PC-3 (cell line): ENCODE data around the gene TLN1. TPM values are rescaled to one million over a fixed set of nuclear protein-coding genes. Genes with fewer than 3 reads are reported as not detected.

Source experiments
- ATAC-seq: fragments of 200-7000 bp; cut with Tn5 transposase; 2 replicates; pipeline ENCODE4 v1.9.1; 2020; ENCODE audit warnings: mild to moderate bottlenecking, moderate library complexity
- BruUV-seq: library from RNA; stranded (reverse); fragments of 400-500 nt; replicated peaks from 2 replicates; lab custom pipeline; 2021; lab: Mats Ljungman, UMichigan
- CTCF ChIA-PET: fragments of 300-600 bp; sonication (Branson Sonifier 250); formaldehyde crosslinking; loops from one replicate; lab custom pipeline; 2022; ENCODE audit warnings: antibody characterized with exemption; lab: Charles Lee
- POLR2A ChIA-PET: fragments of 300-600 bp; sonication (Branson Sonifier 250); formaldehyde crosslinking; loops from one replicate; lab custom pipeline; 2022; ENCODE audit warnings: antibody characterized with exemption; ENCODE audit not compliant: unreplicated experiment; lab: Charles Lee
- DNase-seq: peaks from one replicate; pipeline ENCODE4 v3.0.0-alpha.2; 2015
- H2AFZ ChIP-seq: fragments of 300-600 bp; sonication (generic); 2 replicates; pipeline ENCODE4 v1.6.0; 2016; ENCODE audit warnings: antibody characterized with exemption, low read length
- H3F3A ChIP-seq: fragments of 300-600 bp; sonication (generic); one replicate; pipeline ENCODE4 v1.6.0; 2017; ENCODE audit warnings: antibody characterized with exemption, low read length, control low read depth, mild to moderate bottlenecking; ENCODE audit not compliant: unreplicated experiment
- H3K27ac ChIP-seq: fragments of 300-600 bp; sonication (generic); 2 replicates; pipeline ENCODE4 v1.5.1; 2016; ENCODE audit warnings: mild to moderate bottlenecking, low read length
- H3K27me3 ChIP-seq: fragments of 300-600 bp; sonication (generic); 2 replicates; pipeline ENCODE4 v1.6.1; 2016; ENCODE audit warnings: low read length, mixed read lengths
- H3K36me3 ChIP-seq: fragments of 300-600 bp; sonication (generic); 2 replicates; pipeline ENCODE4 v1.6.1; 2016; ENCODE audit warnings: low read depth, mixed run types, low read length, mixed read lengths
- H3K4me1 ChIP-seq: fragments of 300-600 bp; sonication (generic); 2 replicates; pipeline ENCODE4 v1.5.1; 2016; ENCODE audit warnings: low read length; ENCODE audit not compliant: insufficient read depth
- H3K4me2 ChIP-seq: fragments of 300-600 bp; sonication (generic); 2 replicates; pipeline ENCODE4 v1.6.0; 2016; ENCODE audit warnings: low read length
- H3K4me3 ChIP-seq: fragments of 300-600 bp; sonication (generic); 2 replicates; pipeline ENCODE4 v1.5.1; 2016; ENCODE audit warnings: mild to moderate bottlenecking, low read length, mixed read lengths
- H3K79me2 ChIP-seq: fragments of 300-600 bp; sonication (generic); 2 replicates; pipeline ENCODE4 v1.6.1; 2017; ENCODE audit warnings: low read length, mixed read lengths
- H3K9ac ChIP-seq: fragments of 300-600 bp; sonication (generic); 2 replicates; pipeline ENCODE4 v1.6.0; 2016; ENCODE audit warnings: mild to moderate bottlenecking, low read length
- H3K9me2 ChIP-seq: fragments of 300-600 bp; sonication (generic); replicated peaks from 2 replicates; pipeline ENCODE4 v1.6.1; 2016; ENCODE audit warnings: mixed run types, low read length, mixed read lengths
- H3K9me3 ChIP-seq: fragments of 300-600 bp; sonication (generic); 2 replicates; pipeline ENCODE4 v1.6.1; 2016; ENCODE audit warnings: low read length, mixed read lengths
- H4K20me1 ChIP-seq: fragments of 300-600 bp; sonication (generic); 2 replicates; pipeline ENCODE4 v1.6.1; 2016; ENCODE audit warnings: low read length, mixed read lengths
- CTCF ChIP-seq: fragments of 300-600 bp; sonication (generic); conservative IDR thresholded peaks from 2 replicates; pipeline ENCODE4 v1.5.1; 2017; ENCODE audit warnings: antibody characterized with exemption, low read depth, mild to moderate bottlenecking, low read length
- EZH2 ChIP-seq: fragments of 300-600 bp; sonication (generic); IDR thresholded peaks from one replicate; pipeline ENCODE4 v1.6.1; 2017; ENCODE audit warnings: antibody characterized with exemption, mild to moderate bottlenecking, low read length; ENCODE audit not compliant: unreplicated experiment
- EZH2phosphoT487 ChIP-seq: fragments of 300-600 bp; sonication (generic); IDR thresholded peaks from 2 replicates; pipeline ENCODE4 v1.6.1; 2018; ENCODE audit warnings: mild to moderate bottlenecking, antibody characterized with exemption, low read length, borderline replicate concordance
- intact Hi-C: fragments of 100-400 bp; cut with micrococcal nuclease; formaldehyde crosslinking; loops from 2 replicates; pipeline ENCODE4 v1.9.0; 2023
- total RNA-seq: library from RNA; depleted of rRNA; stranded (reverse); fragments of >200 nt; gene quantifications from 2 replicates; pipeline ENCODE4 v1.2.3, GENCODE V29; 2014

The TLN1 gene
- total RNA-seq, 1 experiment from 2014 or later = 118 TPM

DNA sequence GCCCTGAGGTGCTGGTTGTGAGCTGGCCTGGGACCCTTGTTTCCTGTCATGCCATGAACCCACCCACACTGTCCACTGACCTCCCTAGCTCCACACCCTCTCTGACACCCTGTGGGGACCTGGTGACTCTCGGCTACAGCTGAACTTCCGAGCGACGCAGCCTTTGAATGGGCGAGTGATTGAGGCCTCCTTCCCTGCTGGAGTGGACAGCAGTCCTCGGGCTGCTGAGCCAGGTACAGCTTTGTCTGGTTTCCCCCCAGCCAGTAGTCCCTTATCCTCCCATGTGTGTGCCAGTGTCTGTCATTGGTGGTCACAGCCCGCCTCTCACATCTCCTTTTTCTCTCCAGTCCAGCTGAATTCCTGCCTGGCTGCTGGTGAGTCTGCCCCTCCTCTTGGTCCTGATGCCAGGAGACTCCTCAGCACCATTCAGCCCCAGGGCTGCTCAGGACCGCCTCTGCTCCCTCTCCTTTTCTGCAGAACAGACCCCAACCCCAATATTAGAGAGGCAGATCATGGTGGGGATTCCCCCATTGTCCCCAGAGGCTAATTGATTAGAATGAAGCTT, 52.1 kb downstream of the TLN1 start:
- no peaks in the 10 kb centered on the region for H3K79me2 ChIP-seq
- BruUV-seq = no TSS peak
- intact Hi-C loops = no loop called here
- no peak overlapping the region for H2AFZ ChIP-seq
- ChIA-PET POLR2A (no interaction called here), CTCF (no interaction called here)
- H3F3A ChIP-seq = no peaks in the 10 kb centered on the region
- TF ChIP-seq EZH2phosphoT487 (no peak), EZH2 (no peak), CTCF (no peak)
- DNase-seq = no peak
- H3K9me3 ChIP-seq = no peaks in the 10 kb centered on the region
- no peak overlapping the region for H3K4me3 ChIP-seq
- H3K27me3 ChIP-seq = no peaks in the 10 kb centered on the region
- no peak overlapping the region for H3K27ac ChIP-seq
- no peaks in the 10 kb centered on the region for H3K36me3 ChIP-seq
- H4K20me1 ChIP-seq = no peaks in the 10 kb centered on the region
- H3K9me2 ChIP-seq = no peaks in the 10 kb centered on the region
- ATAC-seq = no peak
- H3K4me1 ChIP-seq = no peaks in the 10 kb centered on the region
- H3K4me2 ChIP-seq = no peak overlapping the region
- no peak overlapping the region for H3K9ac ChIP-seq

DNA sequence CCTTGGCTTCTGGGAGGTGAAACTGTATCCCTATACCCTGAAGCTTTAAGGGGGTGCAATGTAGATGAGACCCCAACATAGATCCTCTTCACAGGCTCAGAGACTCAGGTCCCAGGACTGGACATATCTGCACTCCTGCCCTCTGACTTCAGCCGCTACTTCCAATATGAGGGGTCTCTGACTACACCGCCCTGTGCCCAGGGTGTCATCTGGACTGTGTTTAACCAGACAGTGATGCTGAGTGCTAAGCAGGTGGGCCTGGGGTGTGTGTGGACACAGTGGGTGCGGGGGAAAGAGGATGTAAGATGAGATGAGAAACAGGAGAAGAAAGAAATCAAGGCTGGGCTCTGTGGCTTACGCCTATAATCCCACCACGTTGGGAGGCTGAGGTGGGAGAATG, 52.9 kb downstream of the TLN1 start:
- H3K79me2 ChIP-seq = no peaks in the 10 kb centered on the region
- no TSS peak for BruUV-seq
- no peak for ATAC-seq
- H3K27ac ChIP-seq = no peak overlapping the region
- no peak overlapping the region for H3K4me2 ChIP-seq
- ChIA-PET POLR2A (no interaction called here), CTCF (no interaction called here)
- no peak for TF ChIP-seq EZH2phosphoT487
- intact Hi-C loops = no loop called here
- H3K27me3 ChIP-seq = no peaks in the 10 kb centered on the region
- no peak for DNase-seq
- no peaks in the 10 kb centered on the region for H4K20me1 ChIP-seq
- no peaks in the 10 kb centered on the region for H3K4me1 ChIP-seq
- H3F3A ChIP-seq = no peaks in the 10 kb centered on the region
- no peak overlapping the region for H2AFZ ChIP-seq
- H3K9me2 ChIP-seq = no peaks in the 10 kb centered on the region
- H3K9ac ChIP-seq = no peak overlapping the region
- no peak overlapping the region for H3K4me3 ChIP-seq
- no peaks in the 10 kb centered on the region for H3K36me3 ChIP-seq
- H3K9me3 ChIP-seq = no peaks in the 10 kb centered on the region

DNA sequence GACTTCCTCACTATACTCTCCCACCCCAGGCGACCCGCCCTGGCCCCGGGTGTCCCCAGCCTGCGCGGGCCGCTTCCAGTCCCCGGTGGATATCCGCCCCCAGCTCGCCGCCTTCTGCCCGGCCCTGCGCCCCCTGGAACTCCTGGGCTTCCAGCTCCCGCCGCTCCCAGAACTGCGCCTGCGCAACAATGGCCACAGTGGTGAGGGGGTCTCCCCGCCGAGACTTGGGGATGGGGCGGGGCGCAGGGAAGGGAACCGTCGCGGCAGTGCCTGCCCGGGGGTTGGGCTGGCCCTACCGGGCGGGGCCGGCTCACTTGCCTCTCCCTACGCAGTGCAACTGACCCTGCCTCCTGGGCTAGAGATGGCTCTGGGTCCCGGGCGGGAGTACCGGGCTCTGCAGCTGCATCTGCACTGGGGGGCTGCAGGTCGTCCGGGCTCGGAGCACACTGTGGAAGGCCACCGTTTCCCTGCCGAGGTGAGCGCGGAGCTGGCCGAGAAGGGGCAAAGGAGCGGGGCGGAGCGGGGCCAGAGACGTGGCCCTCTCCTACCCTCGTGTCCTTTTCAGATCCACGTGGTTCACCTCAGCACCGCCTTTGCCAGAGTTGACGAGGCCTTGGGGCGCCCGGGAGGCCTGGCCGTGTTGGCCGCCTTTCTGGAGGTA, 56.1 kb downstream of the TLN1 start:
- H3K9ac ChIP-seq = no peak overlapping the region
- H2AFZ ChIP-seq = no peak overlapping the region
- no peaks in the 10 kb centered on the region for H3K27me3 ChIP-seq
- H4K20me1 ChIP-seq = no peaks in the 10 kb centered on the region
- H3K4me1 ChIP-seq = peaks cover 6% of the 10 kb centered on the region; the same call in 1 of the 2 replicates
- H3K27ac ChIP-seq = no peak overlapping the region
- DNase-seq (no peak), ATAC-seq (peak; percentile 35; the same call in 1 of the 2 replicates)
- H3K9me3 ChIP-seq = no peaks in the 10 kb centered on the region
- no TSS peak for BruUV-seq
- ChIA-PET POLR2A (no interaction called here), CTCF (interaction anchor here (0.6 kb wide), 1 partner anchor 1649 kb away, joined by 3 read pairs; no protein-coding TSS in a partner anchor)
- H3K79me2 ChIP-seq = no peaks in the 10 kb centered on the region
- no peaks in the 10 kb centered on the region for H3F3A ChIP-seq
- no peak overlapping the region for H3K4me3 ChIP-seq
- no peak overlapping the region for H3K4me2 ChIP-seq
- H3K36me3 ChIP-seq = no peaks in the 10 kb centered on the region
- TF ChIP-seq EZH2phosphoT487 (no peak), CTCF (no peak), EZH2 (no peak)
- intact Hi-C loops = no loop called here
- H3K9me2 ChIP-seq = no peaks in the 10 kb centered on the region
